ENCODE measurements around the gene CECR2.

- no peak for TF ChIP-seq FOXA1 (IDR thresholded peaks at IDR 0.05)
- TF ChIP-seq ELF4 (IDR thresholded peaks at IDR 0.05), result no peak
- no peak for TF ChIP-seq BHLHE40 (IDR thresholded peaks at IDR 0.05; ENCODE audit: borderline replicate concordance)
- TF ChIP-seq SP1 (IDR thresholded peaks at IDR 0.05), result no peak
- no peak for TF ChIP-seq ARNT (IDR thresholded peaks at IDR 0.05)
- no peak for TF ChIP-seq TARDBP (IDR thresholded peaks at IDR 0.05)
- no peak for TF ChIP-seq FOXM1 (IDR thresholded peaks at IDR 0.05; ENCODE audit: borderline replicate concordance)
- no peak for TF ChIP-seq PKNOX1 (IDR thresholded peaks at IDR 0.05)
- no peak for TF ChIP-seq NFRKB (IDR thresholded peaks at IDR 0.05)
- no peak for TF ChIP-seq HDGF (IDR thresholded peaks at IDR 0.05; ENCODE audit: borderline replicate concordance)
- TF ChIP-seq ZNF384 (IDR thresholded peaks at IDR 0.05), result no peak
- TF ChIP-seq L3MBTL2 (conservative IDR thresholded peaks at IDR 0.05), result no peak
- no peak for TF ChIP-seq LEF1 (IDR thresholded peaks at IDR 0.05; ENCODE audit: borderline replicate concordance)
- TF ChIP-seq SUZ12 (IDR thresholded peaks at IDR 0.05), result no peak
Measured at GRCh38 chr22:17357688-17358087, 11.6 kb upstream of the CECR2 start.
